SH-SY5Y (cell line): ENCODE measurements around the gene RALA.

Source experiments
- GATA2 ChIP-seq: IDR thresholded peaks from 2 replicates; pipeline ENCODE4 v1.6.1; 2011; ENCODE audit warnings: mild to moderate bottlenecking, low read depth, low read length
- GATA3 ChIP-seq: IDR thresholded peaks from 2 replicates; pipeline ENCODE4 v1.6.1; 2011; ENCODE audit warnings: low read depth, mild to moderate bottlenecking, low read length, moderate library complexity

DNA sequence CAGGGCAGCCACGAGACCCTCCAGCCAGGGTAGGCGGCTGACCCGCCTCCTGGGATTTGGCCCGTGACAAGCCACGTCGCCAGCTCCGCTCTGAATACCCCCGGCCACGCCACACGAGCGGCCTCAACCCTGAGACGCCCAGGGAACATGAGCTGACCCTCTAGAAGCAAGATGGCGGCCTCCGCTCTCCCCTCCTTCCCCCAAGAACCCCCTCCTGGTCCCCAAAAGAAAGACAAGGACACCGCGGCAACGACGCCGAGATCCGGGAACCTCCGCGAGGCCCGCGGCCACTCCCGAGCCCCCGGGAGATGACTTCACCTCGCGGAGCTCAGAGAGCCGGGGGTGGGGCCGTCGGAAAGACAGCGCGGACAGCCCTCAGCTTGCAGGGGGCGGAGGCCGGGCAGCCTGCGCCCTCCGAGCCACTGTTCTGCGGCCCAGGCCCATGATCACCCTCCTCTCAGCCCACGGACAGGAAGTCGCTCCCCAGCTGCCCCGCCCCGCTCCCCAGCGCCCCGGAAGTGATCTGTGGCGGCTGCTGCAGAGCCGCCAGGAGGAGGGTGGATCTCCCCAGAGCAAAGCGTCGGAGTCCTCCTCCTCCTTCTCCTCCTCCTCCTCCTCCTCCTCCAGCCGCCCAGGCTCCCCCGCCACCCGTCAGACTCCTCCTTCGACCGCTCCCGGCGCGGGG, at the start of gene RALA:
- TF ChIP-seq GATA3 (no peak), GATA2 (no peak)
